NCI-H2171 treated with DMSO at 0.1 percent for 48 hours (cell line): ENCODE measurements around the gene CLEC1A.

ENCODE experiments used
- DNase-seq: peaks from one replicate; lab custom pipeline; 2025; lab: John Stamatoyannopoulos, UW

CLEC1A gene

GRCh38 chr12:10101042-10101579 lies 2.3 kb upstream of the CLEC1A start:
- no peak for DNase-seq

DNA sequence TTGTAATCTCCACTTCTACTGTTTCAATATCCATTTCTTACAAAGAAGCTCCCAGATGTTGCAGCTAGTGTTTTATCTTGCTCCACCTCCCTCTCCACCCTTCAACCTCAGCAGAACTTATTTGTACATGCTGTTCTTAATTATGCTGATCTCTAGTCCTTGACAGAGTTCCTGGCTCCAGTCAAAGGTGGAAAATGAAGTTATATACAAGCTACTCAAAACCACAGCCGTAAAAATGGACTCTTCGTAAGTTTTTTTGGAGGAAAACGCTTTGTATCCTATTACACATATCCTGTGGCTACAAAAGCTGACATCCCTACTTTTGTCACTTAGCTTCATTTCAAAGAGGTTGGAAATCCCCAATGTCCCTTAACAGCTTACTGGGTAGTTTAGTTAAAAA lies 1.3 kb downstream of the CLEC1A start:
- no peak for DNase-seq

GRCh38 chr12:10095971-10096370 lies 2.8 kb downstream of the CLEC1A start:
- DNase-seq, result no peak

GRCh38 chr12:10094646-10095395 lies 4.0 kb downstream of the CLEC1A start:
- DNase-seq, result no peak

DNA sequence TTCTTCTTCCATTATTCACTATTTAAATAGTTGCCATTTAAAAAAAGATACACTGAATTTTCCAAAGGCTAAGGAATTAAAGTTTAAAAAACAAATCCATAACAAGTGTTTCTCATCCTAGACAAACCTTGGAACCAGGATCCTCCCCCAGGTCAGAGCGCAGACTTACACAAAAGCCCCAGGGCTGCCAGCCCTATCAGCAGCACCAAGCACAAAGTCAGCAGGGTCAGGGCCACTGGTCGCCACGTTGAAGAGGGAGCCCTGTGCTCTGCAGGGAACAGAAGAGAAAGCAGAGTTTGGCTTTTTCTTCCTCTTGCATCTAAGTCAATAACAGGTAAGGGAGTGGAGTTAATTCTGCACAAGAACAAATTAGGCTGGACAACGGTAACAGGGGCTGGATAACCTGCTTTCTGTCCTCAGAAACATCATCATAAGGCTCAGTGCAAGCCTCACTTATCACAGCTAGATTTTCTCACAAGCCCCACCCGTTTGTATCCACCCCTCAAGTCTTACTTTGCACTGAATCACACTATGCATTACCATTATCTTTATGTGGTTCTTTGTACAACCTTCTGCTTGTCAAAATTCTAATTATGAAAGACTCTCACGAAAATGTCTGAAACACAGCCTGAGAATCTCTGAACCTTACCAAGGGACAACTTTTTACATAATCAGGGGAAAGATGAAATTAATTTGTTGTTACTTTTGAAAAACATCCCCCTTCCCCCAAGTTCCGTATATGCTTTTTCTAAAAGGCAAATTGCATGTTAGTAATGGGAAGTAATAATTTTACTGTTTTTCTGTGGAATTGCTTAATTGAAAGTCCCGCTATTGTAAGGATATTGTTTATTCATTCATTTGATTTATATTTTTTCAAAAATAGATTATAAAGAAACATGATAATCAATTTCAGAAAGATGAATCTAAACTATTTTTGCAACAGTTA lies 9.6 kb downstream of the CLEC1A start:
- no peak for DNase-seq

DNA sequence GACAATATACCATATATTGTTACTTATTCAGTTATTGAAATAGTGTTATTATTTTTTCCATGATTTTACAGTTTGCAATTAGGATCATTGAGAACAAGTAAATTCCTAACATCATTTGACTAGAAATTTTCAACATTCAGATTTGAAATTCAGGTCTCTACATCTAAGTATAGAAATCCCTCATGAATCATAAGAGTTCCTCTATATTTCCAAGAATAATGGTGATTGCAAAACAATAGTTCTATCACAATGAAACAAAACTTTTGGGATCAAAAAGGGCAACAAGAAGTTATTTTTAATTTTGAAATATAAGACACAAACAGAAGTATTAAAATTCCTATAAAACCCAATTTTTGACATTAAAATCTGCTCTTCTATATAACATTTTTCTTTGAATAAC lies 10.8 kb downstream of the CLEC1A start:
- no peak for DNase-seq

GRCh38 chr12:10086387-10086786 lies 12.4 kb downstream of the CLEC1A start:
- DNase-seq, result no peak

- no peak for DNase-seq
These were observed 14.1 kb downstream of the CLEC1A start for GRCh38 chr12:10084733-10085132.

DNA sequence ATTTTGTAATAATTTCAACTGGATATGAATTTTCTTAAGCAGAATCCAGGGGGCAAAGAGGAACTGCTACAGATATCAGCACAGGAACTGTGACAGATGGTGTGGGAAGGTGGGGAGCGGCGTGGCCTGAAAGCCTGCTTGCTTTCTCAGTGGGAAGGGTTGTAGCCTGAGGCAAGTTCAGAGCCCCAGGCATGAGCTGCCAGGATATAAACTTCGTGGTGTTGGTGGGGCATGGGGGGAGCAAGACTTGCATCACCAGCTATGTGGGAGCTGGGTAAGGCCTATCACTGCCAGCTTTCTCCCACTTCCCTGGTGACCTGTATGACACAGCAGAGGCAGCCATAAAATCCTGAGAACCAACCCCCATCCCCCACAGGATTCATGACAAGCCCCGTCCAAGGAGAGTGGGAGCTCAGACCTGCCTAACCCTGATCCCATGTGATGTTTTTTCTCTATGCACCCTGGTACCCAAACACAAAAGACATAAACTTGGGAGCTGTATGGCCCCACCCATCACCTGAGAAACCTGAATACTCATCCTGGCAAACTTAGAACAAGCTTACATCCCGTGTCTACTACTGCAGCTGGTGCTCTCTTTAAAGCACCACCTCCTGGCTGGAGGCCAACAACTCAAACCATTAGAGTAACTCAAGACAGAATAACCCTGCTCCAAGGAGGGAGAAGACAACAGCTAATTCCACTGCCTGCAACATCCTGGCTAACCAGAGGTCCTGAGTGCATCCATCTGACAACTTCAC lies 16.5 kb downstream of the CLEC1A start:
- no peak for DNase-seq

- DNase-seq, result no peak
These were observed 23.3 kb downstream of the CLEC1A start for GRCh38 chr12:10075451-10075850.

DNA sequence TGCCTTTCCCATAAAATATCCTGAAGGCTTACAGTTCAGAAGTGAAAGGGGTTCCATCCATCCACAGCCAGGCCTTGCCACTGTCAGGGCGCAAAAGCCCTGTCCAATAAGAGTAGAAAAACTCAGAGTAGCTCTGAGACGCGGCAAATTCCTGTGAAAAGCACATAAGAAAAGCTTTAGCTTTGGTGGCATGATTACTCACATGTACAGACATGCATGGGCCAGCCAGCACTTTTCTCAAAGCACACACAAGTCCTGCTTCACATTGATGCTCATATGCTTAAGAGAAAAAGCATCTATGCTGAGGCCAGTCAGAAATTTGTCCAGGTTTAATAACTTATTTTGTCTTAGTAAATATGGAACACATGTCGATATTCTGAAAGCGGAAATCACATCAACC lies 25.5 kb downstream of the CLEC1A start:
- DNase-seq, result no peak

- DNase-seq, result no peak
These were observed 26.7 kb downstream of the CLEC1A start for GRCh38 chr12:10072131-10072530.

DNA sequence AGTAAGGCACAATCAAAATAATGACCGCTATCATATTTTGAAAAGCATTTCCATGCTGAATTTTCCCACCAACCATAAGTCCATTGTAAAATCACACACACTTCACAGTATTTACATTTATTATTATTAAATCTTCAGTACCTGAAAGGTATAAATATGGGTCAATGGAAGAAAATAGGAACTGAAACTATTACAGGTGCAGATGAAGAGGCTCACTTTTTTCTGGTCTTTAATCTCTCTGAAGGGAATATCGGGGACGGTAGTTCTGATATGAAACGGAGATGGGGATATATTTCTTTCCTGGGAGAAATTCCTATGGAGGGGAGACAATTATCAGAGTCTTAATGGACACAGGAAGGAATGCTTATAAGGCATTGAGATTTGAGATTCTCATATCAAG lies 28.4 kb downstream of the CLEC1A start:
- no peak for DNase-seq

GRCh38 chr12:10069976-10070375 lies 28.8 kb downstream of the CLEC1A start:
- DNase-seq, result no peak

DNA sequence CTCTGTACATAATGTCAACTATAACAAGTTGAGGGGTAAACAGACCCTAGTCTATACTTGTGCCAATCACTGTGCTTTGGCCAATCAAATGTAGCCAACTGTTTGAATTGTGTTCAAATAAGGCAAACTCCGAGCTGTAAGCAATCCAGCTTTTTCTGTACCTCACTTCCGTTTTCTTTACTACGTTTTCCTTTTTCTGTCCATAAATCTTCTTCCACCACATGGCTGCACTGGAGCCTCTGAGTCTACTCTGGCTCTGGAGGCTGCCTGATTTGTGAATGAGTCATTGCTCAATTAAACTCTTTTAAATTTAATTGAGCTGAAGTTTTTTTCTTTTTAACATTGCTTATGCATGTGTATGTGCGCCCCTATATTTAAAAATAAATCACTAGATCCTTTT lies 29.7 kb downstream of the CLEC1A start:
- DNase-seq, result no peak

- DNase-seq, result no peak
These were observed 30.1 kb downstream of the CLEC1A start for GRCh38 chr12:10068644-10069043.

GRCh38 chr12:10067942-10068341 lies 30.8 kb downstream of the CLEC1A start:
- no peak for DNase-seq

GRCh38 chr12:10067264-10067663 lies 31.5 kb downstream of the CLEC1A start:
- DNase-seq, result no peak

DNA sequence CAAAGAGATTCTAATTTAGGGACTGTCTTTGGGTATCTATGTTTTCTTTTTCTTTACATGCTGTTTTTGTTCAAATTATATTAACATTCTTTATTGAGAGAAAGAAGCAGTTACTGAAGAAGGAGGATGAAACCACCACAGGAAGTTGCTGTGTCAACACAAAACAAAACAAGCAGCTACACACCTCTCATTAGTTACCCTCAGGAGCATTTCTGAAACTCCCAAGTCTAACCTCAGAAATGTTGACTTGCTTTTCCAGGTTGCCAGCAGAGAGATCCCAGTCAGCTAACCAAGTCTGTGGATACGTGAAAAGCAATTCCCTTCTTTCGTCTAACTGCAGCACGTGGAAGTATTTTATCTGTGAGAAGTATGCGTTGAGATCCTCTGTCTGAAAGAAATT lies 33.5 kb downstream of the CLEC1A start:
- no peak for DNase-seq

GRCh38 chr12:10058387-10058786 lies 40.4 kb downstream of the CLEC1A start:
- no peak for DNase-seq

DNA sequence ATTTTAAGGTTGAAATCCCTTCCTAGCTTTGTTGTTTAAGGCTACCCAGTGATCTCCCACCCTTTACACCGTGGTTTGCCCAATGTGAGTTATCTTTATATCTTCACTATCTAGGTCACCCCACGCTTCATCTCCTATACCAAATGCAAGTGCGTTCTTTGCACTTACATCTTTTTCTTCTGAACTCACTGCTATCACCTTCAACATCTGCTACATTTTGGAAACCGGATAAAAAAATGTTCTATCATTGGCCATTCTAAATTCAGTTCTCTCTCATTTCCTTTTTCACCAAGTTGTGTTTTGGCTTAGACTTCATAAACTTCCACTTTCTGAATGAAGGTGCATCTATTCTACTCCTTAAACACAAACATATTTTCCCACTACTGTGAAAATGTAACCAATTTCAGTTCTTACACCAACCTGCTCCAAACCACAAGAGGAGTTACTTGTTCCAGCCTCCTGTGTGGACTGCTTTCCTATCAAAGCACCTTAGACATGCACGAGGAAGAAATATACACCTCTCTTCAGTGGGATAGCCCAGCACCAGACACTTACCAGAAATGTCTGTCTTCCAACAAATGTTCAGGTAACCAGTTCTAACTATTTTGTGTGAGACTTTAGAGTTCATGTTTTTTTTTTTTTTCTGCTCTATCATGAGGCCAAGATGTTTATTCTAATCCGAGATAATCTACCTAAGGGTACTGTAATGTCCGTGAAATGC lies 46.4 kb downstream of the CLEC1A start:
- DNase-seq, result no peak

- no peak for DNase-seq
These were observed 50.3 kb downstream of the CLEC1A start for GRCh38 chr12:10048526-10048925.
